WERI-Rb-1 (cell line): ENCODE results near the gene CDHR1.

ENCODE experiments used
- DNase-seq: peaks from one replicate; pipeline ENCODE4 v3.0.0-alpha.2; 2020
- H3K27ac ChIP-seq: fragments of 250-450 bp; sonication (Bioruptor Pico); 2 replicates; pipeline ENCODE4 v1.5.1; 2020; ENCODE audit warnings: mild to moderate bottlenecking, moderate library complexity
- H3K27me3 ChIP-seq: fragments of 250-450 bp; sonication (Bioruptor Pico); 2 replicates; pipeline ENCODE4 v1.5.1; 2021; ENCODE audit warnings: mild to moderate bottlenecking, low read depth, moderate library complexity; ENCODE audit not compliant: insufficient read depth, severe bottlenecking
- H3K36me3 ChIP-seq: fragments of 250-450 bp; sonication (Bioruptor Pico); 2 replicates; pipeline ENCODE4 v1.5.1; 2020; ENCODE audit warnings: mild to moderate bottlenecking, moderate library complexity
- H3K4me3 ChIP-seq: 2 replicates; pipeline ENCODE4 v1.5.1; 2011; ENCODE audit warnings: low read depth, mild to moderate bottlenecking, control low read depth, low read length
- H3K9me3 ChIP-seq: fragments of 250-450 bp; sonication (Bioruptor Pico); 2 replicates; pipeline ENCODE4 v1.5.1; 2021; ENCODE audit warnings: mild to moderate bottlenecking, moderate library complexity; ENCODE audit not compliant: severe bottlenecking
- CTCF ChIP-seq: IDR thresholded peaks from 2 replicates; pipeline ENCODE4 v1.5.1; 2011; ENCODE audit warnings: low read depth, mild to moderate bottlenecking, control low read depth, inconsistent platforms, low read length

CDHR1 gene

DNA sequence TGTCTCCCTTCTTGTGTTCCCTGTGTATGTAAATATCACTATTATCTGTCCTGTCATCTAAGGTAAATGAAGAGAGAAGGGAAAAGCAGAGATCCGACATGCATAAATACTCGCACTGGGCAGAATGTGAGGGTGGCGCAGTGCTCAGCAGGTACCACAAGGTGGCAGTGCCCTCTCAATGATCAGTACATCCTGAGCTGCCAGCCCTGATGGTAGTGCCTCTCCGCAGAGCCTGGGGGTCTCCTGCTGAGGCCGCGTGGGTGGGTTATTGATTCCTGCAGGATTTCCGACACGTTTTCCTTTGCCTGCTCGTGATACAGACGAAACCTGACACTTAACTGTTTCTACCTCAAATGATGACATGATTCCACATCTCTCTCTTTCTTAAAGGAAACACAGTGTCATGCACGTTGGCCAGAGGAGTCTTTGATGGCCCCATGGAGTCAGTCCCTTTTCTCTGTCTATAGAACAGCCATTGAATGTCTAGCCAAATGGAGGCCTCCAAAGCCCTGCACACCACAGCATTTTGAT is 70.3 kb downstream of the CDHR1 start:
- no peak overlapping the region for H3K27ac ChIP-seq
- DNase-seq = peak; percentile 76
- H3K9me3 ChIP-seq = no peaks in the 10 kb centered on the region
- H3K36me3 ChIP-seq = no peaks in the 10 kb centered on the region
- no peaks in the 10 kb centered on the region for H3K27me3 ChIP-seq
- peak; percentile 98 for TF ChIP-seq CTCF
- no peak overlapping the region for H3K4me3 ChIP-seq

- H3K36me3 ChIP-seq = no peaks in the 10 kb centered on the region
- no peaks in the 10 kb centered on the region for H3K9me3 ChIP-seq
- DNase-seq = no peak
- H3K27ac ChIP-seq = no peak overlapping the region
- no peak for TF ChIP-seq CTCF
- no peak overlapping the region for H3K4me3 ChIP-seq
- H3K27me3 ChIP-seq = no peaks in the 10 kb centered on the region
These were observed 71.1 kb downstream of the CDHR1 start for GRCh38 chr10:84265418-84265817.

- peak; percentile 85 for TF ChIP-seq CTCF
- Histone ChIP-seq H3K27me3 (no peaks in the 10 kb centered on the region), H3K27ac (no peak overlapping the region), H3K9me3 (no peaks in the 10 kb centered on the region), H3K4me3 (no peak overlapping the region), H3K36me3 (no peaks in the 10 kb centered on the region)
- peak; percentile 56 for DNase-seq
These were observed 73.3 kb downstream of the CDHR1 start for GRCh38 chr10:84267503-84268126.

DNA sequence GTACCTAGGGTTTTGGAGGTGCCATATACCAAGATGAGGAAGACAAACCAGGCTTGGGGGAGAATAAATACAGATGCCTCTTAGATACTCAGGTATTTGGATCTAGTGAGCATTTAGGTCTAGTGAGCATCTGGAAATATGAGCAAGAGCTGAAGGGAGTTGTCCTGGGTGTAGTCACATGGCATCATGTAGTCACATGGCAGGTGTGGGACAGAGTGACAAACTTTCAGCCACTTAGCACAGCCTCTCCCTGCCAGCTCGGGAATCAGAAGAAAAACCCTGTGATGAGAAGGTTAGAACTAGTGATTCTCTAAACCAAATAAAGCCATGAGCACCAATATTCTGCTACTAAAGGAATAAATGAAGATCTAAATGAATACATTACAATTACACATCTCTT is 74.8 kb downstream of the CDHR1 start:
- Histone ChIP-seq H3K27ac (no peak overlapping the region), H3K9me3 (no peaks in the 10 kb centered on the region)
- no peak for DNase-seq

More for the DNA sequence above, 74.8 kb downstream of the CDHR1 start:
- H3K27me3 ChIP-seq = no peaks in the 10 kb centered on the region
- H3K4me3 ChIP-seq = no peak overlapping the region
- no peak for TF ChIP-seq CTCF
- no peaks in the 10 kb centered on the region for H3K36me3 ChIP-seq
